Activated T-cell treated with anti-CD3 and anti-CD28 coated beads for 24 hours (primary cell): ENCODE data around the gene NLRX1.
"Not testable (repeated sequence)": the region's sequence is repeated elsewhere in the genome, so short reads cannot be mapped to it uniquely, and the experiment has no call there.

Experiments
- DNase-seq: peaks from one replicate; pipeline ENCODE4 v3.0.0-alpha.2; 2020; ENCODE audit warnings: low read depth

The NLRX1 gene

GRCh38 chr11:119184399-119184798, 15.9 kb downstream of the NLRX1 start:
- DNase-seq: not testable (repeated sequence)

- DNase-seq: no peak
Measured at GRCh38 chr11:119185981-119186634, 17.6 kb downstream of the NLRX1 start.

GRCh38 chr11:119187123-119187892, 18.8 kb downstream of the NLRX1 start:
- no peak for DNase-seq

- no peak for DNase-seq
Measured at GRCh38 chr11:119188067-119188466, 19.5 kb downstream of the NLRX1 start.

- DNase-seq: no peak
Measured at GRCh38 chr11:119188887-119189286, 20.4 kb downstream of the NLRX1 start.

- DNase-seq: no peak
Measured at GRCh38 chr11:119189393-119189792, 20.9 kb downstream of the NLRX1 start.

GRCh38 chr11:119190531-119190930, 22.0 kb downstream of the NLRX1 start:
- no peak for DNase-seq

- DNase-seq: not testable (repeated sequence)
Measured at GRCh38 chr11:119191265-119191664, 22.7 kb downstream of the NLRX1 start.

GRCh38 chr11:119192111-119192510, 23.6 kb downstream of the NLRX1 start:
- no peak for DNase-seq

GRCh38 chr11:119193001-119193400, 24.5 kb downstream of the NLRX1 start:
- no peak for DNase-seq

GRCh38 chr11:119193626-119194025, 25.1 kb downstream of the NLRX1 start:
- no peak for DNase-seq

GRCh38 chr11:119194811-119195440, 26.4 kb downstream of the NLRX1 start:
- DNase-seq: no peak

GRCh38 chr11:119195680-119196079, 27.2 kb downstream of the NLRX1 start:
- DNase-seq: no peak

- DNase-seq: peak; percentile 63
Measured at GRCh38 chr11:119196833-119197483, 28.4 kb downstream of the NLRX1 start.

GRCh38 chr11:119198925-119199324, 30.4 kb downstream of the NLRX1 start:
- DNase-seq: no peak

- not testable (repeated sequence) for DNase-seq
Measured at GRCh38 chr11:119201236-119201635, 32.7 kb downstream of the NLRX1 start.

GRCh38 chr11:119202554-119202953, 34.0 kb downstream of the NLRX1 start:
- no peak for DNase-seq

GRCh38 chr11:119204066-119204465, 35.5 kb downstream of the NLRX1 start:
- no peak for DNase-seq

GRCh38 chr11:119205080-119205479, 36.6 kb downstream of the NLRX1 start:
- DNase-seq: no peak

GRCh38 chr11:119205574-119206510, 37.3 kb downstream of the NLRX1 start, which contains the start of gene CBL:
Gene CBL, plus strand, starts transcription at chr11:119206339. Its CDS starts 79 bp downstream, at chr11:119206418.
- peak; percentile 97 for DNase-seq
